ENCODE results near the gene KDM4B.
"Not testable (repeated sequence)": the region's sequence is repeated elsewhere in the genome, so short reads cannot be mapped to it uniquely, and the experiment has no call there.

The KDM4B gene

DNA sequence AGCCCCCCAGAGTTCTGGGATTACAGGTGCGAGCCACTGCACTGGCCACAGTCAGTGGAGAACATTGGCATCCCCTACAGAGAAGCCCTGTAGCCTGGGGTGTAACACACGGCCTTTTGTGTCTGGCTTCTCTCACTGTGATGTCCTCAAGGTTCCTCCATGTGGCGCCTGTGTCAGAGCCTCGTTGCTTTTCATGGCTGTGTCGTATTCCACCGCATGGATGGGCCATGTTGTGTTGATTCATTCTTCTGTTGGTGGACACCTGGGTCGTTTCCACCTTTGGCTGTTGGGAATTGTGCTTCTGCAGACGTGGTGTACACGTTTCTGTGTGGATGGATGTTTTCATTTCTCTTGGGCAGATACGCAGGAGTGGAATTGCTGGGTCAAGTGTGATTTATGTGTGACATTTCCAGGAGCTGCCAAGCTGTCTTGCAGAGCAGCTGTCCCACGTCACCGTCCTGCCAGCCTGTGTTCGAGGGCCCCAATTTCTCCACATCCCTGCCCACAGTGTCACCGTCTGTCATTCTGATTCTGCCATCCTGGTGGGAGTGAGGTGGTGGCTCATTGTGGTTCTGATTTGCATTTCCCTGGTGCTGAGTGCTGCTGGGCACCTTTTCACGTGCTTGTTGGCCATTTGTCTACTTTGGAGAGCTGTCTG is 59.4 kb downstream of the KDM4B start:
- no peak overlapping the region for H3K27ac ChIP-seq (ENCODE audit: low read length)
- no peak overlapping the region for H3K4me3 ChIP-seq (ENCODE audit: low read depth in 1 of 2, low read length in 2 of 2)
- no peak overlapping the region for H2AFZ ChIP-seq (ENCODE audit: low read depth, low read length)
- H3K9me3 ChIP-seq (ENCODE audit: insufficient read depth, low read length, severe bottlenecking) = no peaks in the 10 kb centered on the region
- peaks cover 81% of the 10 kb centered on the region for H4K20me1 ChIP-seq (ENCODE audit: insufficient read depth, low read length)
- DNase-seq = no peak
- H3K79me2 ChIP-seq (ENCODE audit: insufficient read depth, low read length) = peaks cover 94% of the 10 kb centered on the region
- no peak for ATAC-seq (ENCODE audit: insufficient read depth, low read depth)
- TF ChIP-seq, protein P1, sequence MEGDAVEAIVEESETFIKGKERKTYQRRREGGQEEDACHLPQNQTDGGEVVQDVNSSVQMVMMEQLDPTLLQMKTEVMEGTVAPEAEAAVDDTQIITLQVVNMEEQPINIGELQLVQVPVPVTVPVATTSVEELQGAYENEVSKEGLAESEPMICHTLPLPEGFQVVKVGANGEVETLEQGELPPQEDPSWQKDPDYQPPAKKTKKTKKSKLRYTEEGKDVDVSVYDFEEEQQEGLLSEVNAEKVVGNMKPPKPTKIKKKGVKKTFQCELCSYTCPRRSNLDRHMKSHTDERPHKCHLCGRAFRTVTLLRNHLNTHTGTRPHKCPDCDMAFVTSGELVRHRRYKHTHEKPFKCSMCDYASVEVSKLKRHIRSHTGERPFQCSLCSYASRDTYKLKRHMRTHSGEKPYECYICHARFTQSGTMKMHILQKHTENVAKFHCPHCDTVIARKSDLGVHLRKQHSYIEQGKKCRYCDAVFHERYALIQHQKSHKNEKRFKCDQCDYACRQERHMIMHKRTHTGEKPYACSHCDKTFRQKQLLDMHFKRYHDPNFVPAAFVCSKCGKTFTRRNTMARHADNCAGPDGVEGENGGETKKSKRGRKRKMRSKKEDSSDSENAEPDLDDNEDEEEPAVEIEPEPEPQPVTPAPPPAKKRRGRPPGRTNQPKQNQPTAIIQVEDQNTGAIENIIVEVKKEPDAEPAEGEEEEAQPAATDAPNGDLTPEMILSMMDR (IDR thresholded peaks at IDR 0.05; ENCODE audit: borderline replicate concordance, extremely low read depth, low read length, poor library complexity, severe bottlenecking) = no peak
- TF ChIP-seq EZH2 (IDR thresholded peaks at IDR 0.05; ENCODE audit: borderline replicate concordance, low read depth, low read length, severe bottlenecking) = no peak
- peaks cover 5% of the 10 kb centered on the region for H3K4me1 ChIP-seq (ENCODE audit: insufficient read depth, low read length)
- H3K36me3 ChIP-seq (ENCODE audit: insufficient read depth, low read length) = peaks cover 21% of the 10 kb centered on the region
- H3K4me2 ChIP-seq (ENCODE audit: insufficient read depth, low read length) = no peak overlapping the region
- no peaks in the 10 kb centered on the region for H3K27me3 ChIP-seq (ENCODE audit: insufficient read depth, low read length, poor library complexity)
- no peak overlapping the region for H3K9ac ChIP-seq (ENCODE audit: low read depth, low read length)

DNA sequence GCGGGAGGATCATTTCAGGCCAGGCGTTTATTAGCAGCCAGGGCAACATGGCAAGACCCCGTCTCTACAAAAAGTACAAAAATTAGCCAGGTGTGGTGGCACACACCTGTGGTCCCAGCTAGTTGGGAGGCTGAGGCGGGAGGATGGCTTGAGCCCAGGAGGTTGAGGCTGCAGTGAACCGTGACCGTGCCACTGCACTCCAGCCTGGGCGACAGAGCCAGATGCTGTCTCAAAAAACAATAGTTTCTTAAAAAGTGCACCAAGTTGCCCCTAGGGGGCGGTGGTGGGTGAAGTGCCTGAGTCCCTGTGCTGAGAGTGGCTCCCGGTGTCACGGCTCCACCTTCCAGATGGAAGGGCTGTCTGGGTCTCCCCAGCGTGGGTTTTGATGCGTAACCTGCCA is 60.7 kb downstream of the KDM4B start:
- Histone ChIP-seq H3K36me3 (ENCODE audit: insufficient read depth, low read length) (peaks cover 33% of the 10 kb centered on the region), H3K79me2 (ENCODE audit: insufficient read depth, low read length) (peaks cover 90% of the 10 kb centered on the region), H4K20me1 (ENCODE audit: insufficient read depth, low read length) (peaks cover 74% of the 10 kb centered on the region)
- H3K4me1 ChIP-seq (ENCODE audit: insufficient read depth, low read length); H3K9me3 ChIP-seq (ENCODE audit: insufficient read depth, low read length, severe bottlenecking); H3K4me2 ChIP-seq (ENCODE audit: insufficient read depth, low read length); H3K4me3 ChIP-seq (ENCODE audit: low read depth in 1 of 2, low read length in 2 of 2); H2AFZ ChIP-seq (ENCODE audit: low read depth, low read length); H3K27me3 ChIP-seq (ENCODE audit: insufficient read depth, low read length, poor library complexity); H3K27ac ChIP-seq (ENCODE audit: low read length); H3K9ac ChIP-seq (ENCODE audit: low read depth, low read length): not testable (repeated sequence)
- TF ChIP-seq, protein P1 (IDR thresholded peaks at IDR 0.05; ENCODE audit: borderline replicate concordance, extremely low read depth, low read length, poor library complexity, severe bottlenecking) = peak; percentile 68
- DNase-seq = peak; percentile 73
- ATAC-seq (ENCODE audit: insufficient read depth, low read depth) = peak; percentile 61

DNA sequence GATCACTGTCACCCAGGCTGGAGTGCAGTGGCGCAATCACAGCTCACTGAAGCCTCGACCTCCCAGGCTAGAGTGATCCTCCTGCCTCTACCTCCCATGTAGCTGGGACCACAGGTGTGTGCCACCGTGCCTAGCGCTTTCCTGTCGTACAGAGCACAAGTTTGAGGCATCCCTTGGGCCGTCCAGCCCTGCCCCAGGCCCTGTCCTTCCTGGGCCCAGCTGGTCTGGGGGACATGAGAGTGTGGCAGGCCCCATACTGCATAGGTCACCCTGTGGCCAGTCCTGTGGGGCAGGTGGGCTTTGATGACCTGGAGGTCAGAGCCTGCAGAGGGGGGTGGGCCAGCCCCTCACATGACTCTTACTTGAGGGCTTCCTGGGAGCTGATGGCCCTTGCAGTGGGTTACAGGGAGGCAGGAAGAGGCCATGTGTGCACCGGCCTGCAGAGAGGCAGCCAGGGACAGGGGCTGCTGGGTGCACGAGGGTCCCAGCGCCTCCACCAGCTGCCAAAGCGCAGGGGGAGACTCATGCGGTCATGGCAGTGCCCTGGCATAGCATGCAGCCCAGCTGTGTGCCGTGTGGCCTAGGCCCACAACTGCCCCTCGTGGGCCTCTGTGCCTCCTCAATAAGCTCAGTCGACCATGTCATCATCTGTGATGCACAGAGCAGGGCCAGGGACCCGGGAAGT is 61.4 kb downstream of the KDM4B start:
- no peaks in the 10 kb centered on the region for H3K27me3 ChIP-seq (ENCODE audit: insufficient read depth, low read length, poor library complexity)
- ATAC-seq (ENCODE audit: insufficient read depth, low read depth) = no peak
- H3K9ac ChIP-seq (ENCODE audit: low read depth, low read length) = no peak overlapping the region
- H2AFZ ChIP-seq (ENCODE audit: low read depth, low read length) = no peak overlapping the region
- peaks cover 40% of the 10 kb centered on the region for H3K36me3 ChIP-seq (ENCODE audit: insufficient read depth, low read length)
- peaks cover 90% of the 10 kb centered on the region for H3K79me2 ChIP-seq (ENCODE audit: insufficient read depth, low read length)
- H3K4me1 ChIP-seq (ENCODE audit: insufficient read depth, low read length) = peaks cover 5% of the 10 kb centered on the region
- H4K20me1 ChIP-seq (ENCODE audit: insufficient read depth, low read length) = peaks cover 74% of the 10 kb centered on the region
- no peak overlapping the region for H3K27ac ChIP-seq (ENCODE audit: low read length)
- H3K9me3 ChIP-seq (ENCODE audit: insufficient read depth, low read length, severe bottlenecking) = no peaks in the 10 kb centered on the region
- H3K4me3 ChIP-seq (ENCODE audit: low read depth in 1 of 2, low read length in 2 of 2) = no peak overlapping the region
- H3K4me2 ChIP-seq (ENCODE audit: insufficient read depth, low read length) = no peak overlapping the region
- no peak for DNase-seq
- TF ChIP-seq EZH2 (IDR thresholded peaks at IDR 0.05; ENCODE audit: borderline replicate concordance, low read depth, low read length, severe bottlenecking) = no peak
- TF ChIP-seq, protein P1 (IDR thresholded peaks at IDR 0.05; ENCODE audit: borderline replicate concordance, extremely low read depth, low read length, poor library complexity, severe bottlenecking) = peak; percentile 2

Measured in DND-41 (cell line).